Stimulated activated CD8-positive, alpha-beta memory T cell treated with anti-CD3 and anti-CD28 coated beads, Interleukin-15, amount 100 ng/mL, for 48 hours (primary cell): ENCODE results near the gene WDR70.

Experiments
- DNase-seq, 2 donors: peaks; one replicate each; pipeline ENCODE4 v3.0.0-alpha.2; 2020; ENCODE audit warnings: low read depth in 2 of 2

WDR70 gene

DNA sequence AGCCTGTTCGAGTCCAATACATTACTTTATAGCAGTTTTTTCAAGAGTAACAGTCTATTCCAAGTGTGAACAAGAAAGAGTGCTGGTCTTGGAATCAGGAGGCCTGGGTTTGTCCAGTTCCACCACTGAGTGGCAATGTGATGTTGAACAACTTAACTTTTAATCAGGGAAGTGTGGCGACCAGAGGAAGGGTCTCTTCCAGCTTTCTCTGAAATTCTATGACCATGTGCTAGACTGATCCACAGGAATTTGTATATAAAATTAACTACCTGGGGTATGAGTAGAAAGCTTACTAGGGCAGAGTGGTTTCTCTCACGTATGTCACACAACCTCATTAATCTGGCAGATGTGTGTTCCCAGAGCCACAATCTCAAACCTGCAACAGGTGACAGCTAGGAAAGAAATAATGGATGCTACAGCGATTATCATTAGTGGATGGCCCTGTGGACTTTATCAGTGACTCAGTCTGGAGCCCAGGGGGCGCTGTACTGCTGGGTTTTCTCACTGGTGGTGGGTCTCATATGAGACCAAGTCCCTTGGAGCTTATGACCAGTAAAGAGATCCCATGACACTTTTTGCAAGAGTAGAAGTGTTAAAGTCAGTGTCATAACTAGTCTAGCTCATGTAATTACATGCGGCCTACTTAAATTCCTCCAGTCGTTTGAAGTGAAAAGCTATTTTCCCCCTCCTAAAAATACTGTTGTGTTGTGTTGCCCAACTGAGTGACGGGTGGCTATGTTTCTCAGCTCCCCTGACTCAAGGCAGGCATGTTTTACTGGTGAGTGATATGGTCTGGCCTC is 344.2 kb downstream of the WDR70 start:
- DNase-seq, result no peak

DNA sequence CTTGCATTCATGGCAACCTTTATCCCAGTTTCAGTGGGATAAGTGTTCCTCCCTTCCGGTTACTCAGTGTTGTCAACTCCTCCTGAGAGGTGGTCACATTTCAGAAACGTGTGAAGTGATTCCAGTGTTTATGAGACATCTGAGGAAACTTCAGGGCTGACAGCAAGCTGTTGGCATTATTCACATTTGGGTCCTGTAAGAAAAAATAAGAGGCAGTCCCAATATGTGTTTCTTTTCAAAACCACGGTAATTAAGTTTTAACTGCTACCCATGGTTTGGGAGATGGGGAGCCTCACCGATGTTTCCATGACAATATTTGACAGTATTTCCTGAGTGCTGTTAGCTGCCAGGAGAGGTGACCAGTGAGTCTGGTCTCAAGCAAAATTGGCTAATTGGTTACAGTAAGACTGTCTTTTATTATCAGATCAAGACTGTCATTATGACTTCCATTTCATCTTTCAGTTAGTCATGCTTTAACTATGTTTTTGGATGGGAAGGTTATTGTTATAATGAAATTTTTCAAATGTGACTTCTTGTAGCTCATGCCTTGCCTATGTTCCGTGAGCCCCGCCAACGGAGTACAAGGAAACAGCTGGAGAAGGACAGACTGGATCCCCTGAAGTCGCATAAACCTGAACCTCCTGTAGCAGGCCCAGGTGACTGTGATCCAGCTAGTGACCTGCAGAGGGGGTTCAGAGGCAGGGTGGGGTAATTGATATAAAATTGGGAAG is 345.4 kb downstream of the WDR70 start:
- no peak for DNase-seq

DNA sequence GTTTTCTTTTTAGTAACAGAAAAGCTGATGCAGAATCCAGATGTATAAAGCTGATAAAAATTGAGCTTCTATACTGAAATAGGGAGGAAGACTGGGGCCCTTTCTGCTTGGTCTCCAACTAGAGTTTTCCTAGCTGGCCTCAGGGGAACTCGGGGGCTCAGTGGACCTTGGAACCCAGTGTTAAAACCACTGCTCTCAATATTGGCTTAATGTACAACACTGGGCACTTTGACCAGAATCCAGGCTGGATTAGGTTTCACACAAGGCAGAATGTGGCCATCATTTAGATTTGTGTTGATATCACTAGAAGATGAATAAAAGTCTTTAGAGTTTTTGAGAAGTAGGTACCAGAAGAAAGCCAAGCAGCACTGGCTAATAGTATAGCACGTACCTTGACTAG is 346.1 kb downstream of the WDR70 start:
- no peak for DNase-seq

DNA sequence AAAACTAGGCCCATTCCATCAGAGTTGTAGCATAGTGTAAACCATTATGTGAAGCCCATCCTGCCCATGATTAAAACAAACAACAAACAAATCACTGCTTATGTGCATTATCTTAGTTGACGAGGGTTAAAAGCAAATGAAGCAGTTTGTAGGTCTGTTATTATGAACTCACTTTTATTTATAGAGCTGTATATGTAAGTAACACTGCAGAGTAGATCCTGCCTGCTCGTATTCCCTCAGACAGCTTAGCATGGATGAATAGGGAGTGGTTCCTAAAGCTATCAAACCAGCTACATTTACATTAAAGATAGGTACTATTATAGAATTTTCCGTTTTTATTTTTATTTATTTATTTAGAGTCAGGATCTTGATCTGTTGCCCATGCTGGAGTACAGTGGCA is 348.1 kb downstream of the WDR70 start:
- no peak for DNase-seq

DNA sequence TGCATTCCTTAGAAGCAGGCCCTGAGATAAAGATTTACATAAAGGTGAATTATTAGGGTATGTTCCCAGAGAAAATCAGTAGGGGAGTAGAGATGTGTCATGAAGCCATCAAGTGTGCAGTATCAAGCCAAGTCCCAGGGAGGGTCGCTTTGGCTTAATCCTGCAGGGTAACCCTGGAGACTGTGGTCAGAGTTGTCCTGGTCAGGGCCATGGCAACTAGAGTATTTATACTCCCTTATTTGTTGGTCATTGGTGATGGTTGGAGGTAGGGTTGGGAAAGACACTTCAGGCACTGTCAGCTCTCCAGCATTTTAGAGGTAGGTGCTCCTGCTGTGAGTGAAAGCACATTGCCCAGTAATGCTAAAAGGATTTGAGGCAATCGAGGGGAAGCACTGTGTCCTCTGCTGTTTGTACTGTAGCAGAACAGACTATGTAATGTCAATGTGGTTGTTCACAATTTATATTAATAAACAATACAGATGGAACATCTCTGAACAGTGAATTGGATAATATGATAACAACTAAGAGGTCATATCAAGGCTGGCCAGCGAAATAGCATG is 351.9 kb downstream of the WDR70 start:
- no peak for DNase-seq

DNA sequence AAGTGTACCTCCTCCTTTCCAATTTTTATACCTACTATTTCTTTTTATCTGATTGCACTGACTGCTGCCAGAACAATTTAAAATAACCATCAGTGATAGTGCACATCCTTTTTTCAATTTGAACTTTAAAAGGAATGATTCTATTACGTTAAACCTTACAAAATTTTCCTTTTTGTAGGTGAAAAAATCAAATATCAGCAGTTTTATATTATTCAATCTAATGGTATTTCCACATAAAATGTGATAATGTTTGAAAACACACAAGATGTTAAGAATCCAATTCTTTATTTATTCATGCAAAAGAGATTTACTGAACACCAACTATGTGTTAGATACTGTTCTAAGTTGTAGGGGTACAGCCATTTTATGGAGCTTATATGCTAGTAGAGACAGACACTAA is 355.0 kb downstream of the WDR70 start:
- DNase-seq, result no peak

DNA sequence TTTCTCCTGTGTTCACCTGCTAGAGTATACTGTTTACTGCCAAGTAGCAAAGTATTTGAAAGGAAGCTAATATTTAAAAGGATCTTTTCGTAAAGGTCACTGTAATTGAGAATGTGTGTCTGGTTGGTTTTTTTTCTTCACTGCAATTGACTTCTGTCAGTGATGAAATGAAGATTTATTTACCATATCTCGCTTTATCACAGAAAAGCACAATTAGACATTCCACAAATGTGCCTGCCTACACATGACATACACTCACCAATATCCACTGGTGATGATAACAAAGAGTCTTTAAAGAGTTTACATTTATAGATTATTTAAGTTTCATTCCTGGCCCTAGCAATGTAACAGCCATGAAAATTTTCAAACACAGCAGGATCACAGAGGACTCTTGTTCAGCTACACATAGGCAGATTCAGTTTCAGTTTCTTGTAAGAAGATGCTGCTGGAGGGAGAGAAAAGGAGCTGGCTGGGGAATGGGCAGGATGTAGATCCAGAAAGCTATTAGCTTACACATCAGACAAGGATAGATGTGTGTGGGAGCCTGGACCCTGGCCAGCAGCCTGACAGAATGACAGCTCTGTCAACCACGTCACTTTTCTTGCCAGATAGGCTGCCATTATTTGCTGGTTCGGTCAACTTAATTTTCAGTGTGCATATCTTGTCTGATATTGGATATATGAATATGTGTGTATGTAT is 356.7 kb downstream of the WDR70 start:
- no peak for DNase-seq

DNA sequence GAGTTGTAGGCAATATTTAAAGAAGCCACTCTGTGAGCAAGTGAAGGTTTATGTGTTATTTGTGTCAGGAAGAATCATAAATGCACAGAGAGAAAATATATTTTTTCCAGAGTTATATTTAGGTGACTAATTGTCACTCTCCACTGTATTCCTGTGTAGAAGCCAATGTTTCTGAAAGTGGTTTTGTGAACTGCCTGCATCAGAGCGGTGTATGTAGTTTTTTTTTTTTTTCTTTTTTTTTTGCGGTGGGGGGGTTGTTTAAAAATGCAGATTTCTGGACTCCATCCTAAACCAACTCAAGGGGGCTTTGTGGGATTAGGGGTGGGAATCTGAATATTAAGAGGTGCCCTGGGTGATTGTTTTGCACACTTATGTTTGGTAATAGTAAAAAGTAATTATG is 357.3 kb downstream of the WDR70 start:
- DNase-seq, result no peak

DNA sequence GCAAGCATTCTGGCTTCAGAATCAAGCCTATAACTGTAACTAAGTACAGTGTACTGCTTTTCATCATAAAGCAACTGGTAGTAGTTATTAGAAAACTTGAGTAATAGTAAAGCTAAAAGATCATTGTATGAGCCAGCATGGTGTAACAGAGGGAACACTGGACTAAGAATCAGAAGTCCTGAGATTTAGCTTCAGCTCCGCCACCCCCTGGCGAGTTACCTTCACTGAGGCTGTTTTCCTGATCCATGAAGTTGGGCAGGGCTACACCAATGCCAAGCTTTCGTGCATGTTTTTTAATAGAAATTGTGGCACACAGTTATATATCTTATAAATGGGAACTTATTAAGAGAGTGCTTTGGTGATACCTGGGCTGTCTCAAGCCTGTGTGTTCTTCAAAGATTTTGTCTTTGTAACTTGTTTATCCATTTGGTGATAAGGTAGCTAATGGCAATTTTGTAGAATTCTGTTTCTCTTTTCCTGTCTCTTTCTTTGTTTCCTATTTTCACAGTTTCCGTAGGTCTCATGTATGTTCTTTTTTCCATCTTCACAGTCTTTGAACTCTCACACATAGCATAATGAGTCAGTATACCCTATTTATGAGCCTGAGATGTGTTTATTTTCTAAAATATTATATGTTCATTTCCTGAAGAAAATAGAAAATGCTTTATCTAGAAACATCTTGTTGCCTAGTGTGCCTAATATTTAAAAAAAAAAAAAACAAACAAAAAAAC is 358.4 kb downstream of the WDR70 start:
- DNase-seq, result no peak

DNA sequence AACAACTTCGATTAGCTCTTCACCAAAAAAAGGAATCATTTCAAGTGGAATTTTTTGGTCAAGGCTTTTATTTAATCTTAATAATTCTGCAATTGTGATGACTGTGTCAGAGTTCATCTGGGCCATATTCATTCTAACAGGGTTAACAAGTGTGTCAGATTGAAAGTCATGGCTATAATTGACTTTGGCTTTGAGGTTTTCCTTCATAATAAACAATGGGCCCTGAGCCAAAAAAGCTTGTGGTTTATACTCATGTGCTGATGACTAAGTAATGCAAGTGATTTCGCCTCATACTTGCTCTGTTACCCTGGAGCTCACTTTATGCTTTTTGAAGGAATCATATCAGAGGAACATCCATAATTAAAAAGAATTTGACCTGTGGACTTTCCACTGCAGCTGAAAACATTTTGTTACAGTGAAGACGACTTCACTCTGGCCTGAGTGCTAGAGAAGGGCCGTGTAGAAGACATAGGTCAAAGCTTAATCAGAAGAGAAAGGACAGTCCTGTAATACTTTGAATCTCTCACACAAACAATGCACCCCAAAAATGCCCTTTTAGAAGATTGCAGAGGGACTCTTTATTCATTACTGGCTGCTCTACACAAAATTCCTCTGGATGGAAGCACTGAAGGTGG is 359.1 kb downstream of the WDR70 start:
- no peak for DNase-seq

DNA sequence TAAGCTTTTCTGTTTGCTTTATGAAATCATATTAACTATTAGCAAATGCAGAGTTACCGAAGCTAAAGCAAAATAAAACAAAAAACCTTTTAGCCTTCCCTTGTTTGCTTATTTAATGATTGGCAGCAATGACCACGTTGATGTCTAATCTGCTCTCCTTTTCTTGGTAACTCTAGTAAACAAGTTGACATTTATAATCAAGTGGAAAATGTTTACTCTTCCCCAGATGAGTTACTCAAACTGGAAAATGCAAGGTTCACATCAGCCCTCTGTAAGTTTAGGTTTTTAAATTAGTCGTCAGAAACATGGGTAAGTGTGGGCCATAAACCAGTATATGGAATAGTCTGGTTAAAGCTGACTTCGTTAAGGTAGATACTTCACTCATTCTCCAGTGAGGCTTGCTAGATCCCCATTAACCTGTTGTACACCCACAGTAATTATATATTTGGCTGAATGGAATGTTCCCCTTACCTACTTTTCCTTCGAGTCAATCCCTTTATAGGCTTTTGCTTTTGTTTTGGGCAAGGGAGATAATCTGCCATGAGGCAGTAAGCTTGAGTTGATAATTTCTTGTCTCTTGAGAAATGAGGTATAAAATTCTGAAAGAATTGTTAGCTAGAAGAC is 359.9 kb downstream of the WDR70 start:
- DNase-seq, result no peak

DNA sequence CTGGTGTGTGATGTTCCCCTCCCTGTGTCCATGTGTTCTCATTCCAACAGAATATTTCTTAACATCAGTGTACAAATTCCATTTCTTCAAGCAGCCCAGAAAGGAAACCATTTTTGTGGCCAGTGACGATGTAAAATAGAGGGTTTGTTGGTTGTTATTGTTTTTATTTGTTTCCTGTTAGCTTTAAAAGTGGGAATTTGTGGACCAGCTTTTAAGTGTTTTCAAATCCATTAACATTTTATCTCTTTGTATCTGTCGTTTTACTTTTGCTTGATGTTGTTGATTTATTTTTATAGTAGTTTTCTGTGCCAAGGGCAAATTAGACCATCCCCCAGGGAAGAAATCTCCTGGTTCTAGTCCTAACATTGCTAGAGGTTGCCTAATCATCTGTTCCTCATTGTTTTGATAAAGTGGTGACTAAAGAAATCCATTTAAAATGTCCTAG is 360.7 kb downstream of the WDR70 start:
- DNase-seq, result no peak

DNA sequence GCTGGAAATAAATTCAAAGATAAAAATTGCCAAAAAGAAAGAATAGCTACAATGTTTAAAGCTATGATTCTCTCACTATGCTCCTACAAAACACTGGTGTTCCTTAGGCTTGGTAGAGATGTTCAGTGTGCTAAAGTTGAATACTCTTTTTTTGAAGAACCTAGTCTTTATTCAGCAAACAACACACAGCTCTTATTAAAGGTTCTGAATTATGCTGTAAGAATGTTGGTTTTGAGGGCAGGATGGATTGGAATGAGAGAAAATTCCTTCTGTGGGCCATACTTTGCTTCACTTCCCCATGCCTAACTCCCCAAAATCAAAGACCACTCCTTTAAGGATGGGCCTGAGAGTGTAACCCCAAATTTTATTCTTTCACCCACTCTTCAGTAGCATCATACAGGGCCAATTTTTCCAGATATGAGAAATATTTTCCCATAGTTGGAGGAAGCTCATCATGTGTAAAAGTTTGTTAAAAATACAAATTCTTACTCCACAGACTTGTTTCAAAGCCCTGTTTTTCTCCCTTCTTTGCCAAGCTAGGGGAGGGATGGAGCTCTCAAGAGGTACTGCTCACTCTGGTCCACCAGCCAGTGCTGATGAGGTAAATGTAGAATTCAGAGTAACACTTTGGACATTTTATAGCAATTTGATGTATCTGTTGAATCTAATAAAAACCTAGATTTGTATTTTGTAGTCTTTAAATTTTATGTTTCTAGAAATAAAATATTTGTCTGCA is 361.4 kb downstream of the WDR70 start:
- no peak for DNase-seq

DNA sequence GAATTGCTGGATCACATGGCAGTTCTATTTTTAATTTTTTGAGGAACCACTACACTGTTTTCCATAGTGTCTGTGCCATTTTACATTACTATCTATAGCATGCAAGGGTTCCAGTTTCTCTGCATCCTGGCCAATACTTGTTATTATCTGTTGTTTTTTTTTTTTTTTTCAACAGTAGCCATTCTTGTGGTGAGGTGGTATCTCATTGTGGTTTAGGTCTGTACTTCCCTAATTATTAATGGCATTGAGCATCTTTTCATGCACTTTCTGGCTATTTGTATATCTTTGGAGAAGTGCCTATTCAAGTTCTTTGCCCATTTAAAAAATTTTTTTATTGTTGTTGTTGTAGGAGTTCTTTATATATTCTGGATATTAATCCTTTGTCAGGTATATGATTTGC is 363.0 kb downstream of the WDR70 start:
- DNase-seq, result no peak

DNA sequence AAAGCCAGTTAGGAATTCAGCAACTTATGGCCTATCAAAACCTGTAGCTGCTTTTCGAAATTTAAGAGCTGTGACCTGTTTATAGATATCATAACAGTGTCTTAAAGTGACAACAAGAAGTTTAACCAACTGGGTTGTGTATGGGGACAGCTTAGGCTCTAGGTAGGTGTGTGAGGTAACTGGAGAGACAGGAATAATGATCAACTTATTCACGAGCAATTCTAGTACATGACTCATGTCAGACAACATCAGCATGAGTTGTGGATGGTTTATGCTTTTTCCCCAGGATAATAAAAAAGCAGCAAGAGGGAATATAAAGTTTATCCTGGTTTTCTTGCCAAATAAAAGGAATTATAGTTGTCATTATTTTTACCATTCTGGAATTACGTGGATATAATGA is 372.1 kb downstream of the WDR70 start:
- DNase-seq, result no peak

DNA sequence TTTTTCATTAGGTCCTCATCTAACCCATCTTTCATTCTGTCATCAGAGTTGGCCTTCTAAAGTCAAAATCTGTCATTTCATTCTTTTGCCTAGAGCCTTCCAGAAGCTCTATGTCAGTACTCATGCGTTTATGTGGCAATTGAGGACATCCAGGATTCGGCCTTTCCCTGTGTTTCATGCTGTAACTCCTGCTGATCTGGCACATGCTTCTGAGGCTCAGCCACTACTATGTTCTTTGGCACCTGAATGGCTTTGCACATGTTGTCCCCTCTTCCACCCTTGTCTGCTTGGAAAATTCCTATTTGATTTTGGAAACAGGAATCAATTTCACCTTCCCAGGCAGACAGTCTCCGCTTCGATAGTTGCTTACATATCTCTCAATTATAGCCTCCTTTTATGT is 375.9 kb downstream of the WDR70 start:
- no peak for DNase-seq

DNA sequence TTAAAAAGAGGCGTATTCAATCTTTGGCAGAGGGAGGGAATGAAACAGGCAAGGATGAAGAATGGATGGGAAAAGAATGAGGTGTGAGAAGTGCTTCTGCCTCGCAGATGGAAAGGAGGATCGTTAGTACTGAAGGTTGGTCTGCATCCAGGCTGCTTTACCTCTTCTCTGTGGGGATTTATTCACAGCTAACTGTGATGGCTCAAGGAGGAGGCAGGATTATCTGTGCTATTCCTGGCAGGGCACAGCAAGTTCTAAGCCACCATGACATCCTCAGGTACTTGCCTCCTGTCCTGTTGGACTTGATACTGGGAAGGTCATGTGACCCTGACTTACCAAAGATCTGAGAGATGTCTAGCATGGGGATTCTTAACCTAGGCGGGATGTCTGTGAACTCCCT is 376.5 kb downstream of the WDR70 start:
- DNase-seq, result no peak

DNA sequence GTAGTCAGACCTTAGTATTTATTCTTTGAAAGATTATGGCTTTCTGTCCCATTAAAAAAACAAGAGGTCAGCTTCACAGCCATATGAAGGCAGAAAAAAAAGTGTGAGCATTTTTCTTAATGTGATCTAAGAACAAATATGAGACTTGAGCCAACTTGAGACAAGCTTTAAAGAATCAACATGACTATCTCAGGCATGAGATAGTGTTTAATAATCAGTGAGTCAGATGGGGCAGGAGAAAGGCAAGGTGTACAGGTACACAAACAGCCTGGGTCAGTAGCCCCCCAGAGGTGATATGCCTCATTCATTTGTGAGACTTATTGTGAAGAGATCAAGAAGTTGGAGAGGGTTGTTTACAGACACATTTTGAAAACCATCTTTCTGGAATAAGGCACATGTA is 377.1 kb downstream of the WDR70 start:
- no peak for DNase-seq

DNA sequence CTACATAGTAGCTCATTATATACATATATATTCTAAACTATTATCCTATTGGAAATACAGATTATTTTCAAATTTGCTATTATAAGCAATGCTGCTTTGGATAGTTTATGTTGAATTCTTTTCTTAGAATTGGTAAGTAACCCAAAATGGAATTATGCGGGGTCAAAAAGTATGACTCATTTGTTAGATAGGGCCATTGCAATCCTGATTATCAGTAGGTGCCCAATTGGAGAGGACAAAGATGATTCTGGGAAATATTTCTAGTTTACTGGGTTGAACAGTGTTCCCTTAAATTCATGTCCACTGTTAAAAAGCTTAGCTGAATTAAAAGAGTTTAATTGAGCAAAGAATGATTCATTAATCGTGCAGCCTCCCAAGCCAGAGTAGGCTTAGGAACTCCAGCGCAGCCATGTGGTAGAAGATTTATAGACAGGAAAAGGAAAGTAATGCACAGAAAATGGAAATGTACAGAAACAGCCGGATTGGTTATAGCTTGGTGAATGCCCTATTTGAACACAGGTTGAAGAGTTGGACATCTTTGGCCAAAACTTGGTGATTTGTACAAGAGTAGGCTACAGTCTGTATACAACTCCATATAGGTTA is 379.0 kb downstream of the WDR70 start:
- no peak for DNase-seq

DNA sequence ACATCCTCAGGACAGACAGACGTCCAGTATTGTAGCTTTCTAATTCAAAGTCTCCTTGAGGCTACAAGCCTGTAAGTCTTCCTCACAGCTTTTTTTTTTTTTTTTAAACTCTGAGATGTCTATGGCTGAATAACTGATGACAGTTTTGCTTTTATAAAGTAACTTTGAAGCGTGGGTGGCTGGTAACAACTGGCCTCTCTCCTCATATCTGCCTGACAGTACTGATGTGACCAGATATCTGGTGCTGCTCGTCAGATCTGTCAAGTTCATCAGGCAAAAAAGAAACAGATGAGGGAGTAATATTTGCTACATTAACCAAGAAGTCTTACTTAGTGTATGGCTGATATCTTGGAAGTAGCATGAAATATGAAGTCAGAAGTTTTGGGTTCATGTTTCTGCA is 388.1 kb downstream of the WDR70 start:
- DNase-seq, result no peak
